Astrocyte of the hippocampus (primary cell): Measurements from ENCODE around the gene STOML3.
"Not testable (repeated sequence)": the region's sequence is repeated elsewhere in the genome, so short reads cannot be mapped to it uniquely, and the experiment has no call there.

Source experiments
- DNase-seq: peaks from one replicate; pipeline ENCODE4 v3.0.0; 2011; ENCODE audit warnings: low read depth, low spot score

Gene STOML3

GRCh38 chr13:38990693-38991092 lies at the start of gene STOML3:
TSS of gene STOML3 (minus strand) at chr13:38990831. CDS start at chr13:38990721, 110 bp downstream.
- DNase-seq, result no peak

- no peak for DNase-seq
Measured at GRCh38 chr13:39040206-39040605, 49.6 kb upstream of the STOML3 start.

- no peak for DNase-seq
Measured at GRCh38 chr13:39039041-39039440, 48.4 kb upstream of the STOML3 start.

- DNase-seq, result no peak
Measured at GRCh38 chr13:39038569-39039030, 48.0 kb upstream of the STOML3 start.

GRCh38 chr13:39037880-39038568 lies 47.4 kb upstream of the STOML3 start, which contains the start of the genes NHLRC3 and PROSER1:
TSS of gene NHLRC3 (plus strand) at chr13:39038456. CDS start at chr13:39038640, 184 bp downstream.
TSS of gene PROSER1 (minus strand) at chr13:39038089. CDS start at chr13:39037242, 847 bp downstream.
- peak; percentile 95 for DNase-seq

GRCh38 chr13:39037410-39037879 lies 46.8 kb upstream of the STOML3 start:
- no peak for DNase-seq

- peak; percentile 36 for DNase-seq
Measured at GRCh38 chr13:39036212-39036611, 45.6 kb upstream of the STOML3 start.

- no peak for DNase-seq
Measured at GRCh38 chr13:39035799-39036198, 45.2 kb upstream of the STOML3 start.

GRCh38 chr13:39035204-39035603 lies 44.6 kb upstream of the STOML3 start:
- no peak for DNase-seq

- DNase-seq, result no peak
Measured at GRCh38 chr13:39034085-39034484, 43.5 kb upstream of the STOML3 start.

- DNase-seq, result no peak
Measured at GRCh38 chr13:39032150-39032549, 41.5 kb upstream of the STOML3 start.

GRCh38 chr13:39025433-39025839 lies 34.8 kb upstream of the STOML3 start:
- DNase-seq, result no peak

- no peak for DNase-seq
Measured at GRCh38 chr13:39023761-39024160, 33.1 kb upstream of the STOML3 start.

- DNase-seq, result no peak
Measured at GRCh38 chr13:39023316-39023715, 32.7 kb upstream of the STOML3 start.

GRCh38 chr13:39020853-39021462 lies 30.3 kb upstream of the STOML3 start:
- DNase-seq, result no peak

- DNase-seq, result peak; percentile 54
Measured at GRCh38 chr13:39016787-39017186, 26.2 kb upstream of the STOML3 start.

- no peak for DNase-seq
Measured at GRCh38 chr13:39016087-39016486, 25.5 kb upstream of the STOML3 start.

GRCh38 chr13:39013462-39013861 lies 22.8 kb upstream of the STOML3 start:
- no peak for DNase-seq

GRCh38 chr13:39012608-39013007 lies 22.0 kb upstream of the STOML3 start:
- DNase-seq, result no peak

GRCh38 chr13:39006371-39007111 lies 15.9 kb upstream of the STOML3 start:
- DNase-seq, result not testable (repeated sequence)

- no peak for DNase-seq
Measured at GRCh38 chr13:38998739-38999138, 8.1 kb upstream of the STOML3 start.

- DNase-seq, result no peak
Measured at GRCh38 chr13:38993381-38993780, 2.8 kb upstream of the STOML3 start.
